H9 (cell line): ENCODE results near the gene RNF126. TPM values are rescaled to one million over a fixed set of nuclear protein-coding genes. Genes with fewer than 3 reads are reported as not detected.

Experiments used
- DNase-seq: peaks from one replicate; pipeline ENCODE4 v3.0.0-alpha.2; 2017
- H2AFZ ChIP-seq: one replicate; pipeline ENCODE4 v1.6.1; 2013; ENCODE audit warnings: mild to moderate bottlenecking, low read length, control low read depth, moderate library complexity
- H2AK5ac ChIP-seq: 2 replicates; pipeline ENCODE4 v1.6.1; 2013; ENCODE audit warnings: low read length, control low read depth, mixed read lengths; ENCODE audit not compliant: insufficient read length
- H2BK120ac ChIP-seq: one replicate; pipeline ENCODE4 v1.6.1; 2013; ENCODE audit warnings: low read depth, mild to moderate bottlenecking, low read length, control low read depth, inconsistent platforms; ENCODE audit not compliant: poor library complexity, severe bottlenecking
- H2BK12ac ChIP-seq: 2 replicates; pipeline ENCODE4 v1.6.1; 2013; ENCODE audit warnings: low read length, control low read depth, mixed read lengths, low read depth; ENCODE audit not compliant: insufficient read length
- H2BK15ac ChIP-seq: 2 replicates; pipeline ENCODE4 v1.6.1; 2013; ENCODE audit warnings: low read depth, low read length, control low read depth
- H2BK20ac ChIP-seq: one replicate; pipeline ENCODE4 v1.6.1; 2013; ENCODE audit warnings: low read depth, mild to moderate bottlenecking, low read length, control low read depth, inconsistent platforms; ENCODE audit not compliant: poor library complexity, severe bottlenecking
- H2BK5ac ChIP-seq: 2 replicates; pipeline ENCODE4 v1.6.1; 2013; ENCODE audit warnings: low read length, control low read depth, mixed read lengths; ENCODE audit not compliant: insufficient read length
- H3K14ac ChIP-seq: 2 replicates; pipeline ENCODE4 v1.6.1; 2013; ENCODE audit warnings: low read length, control low read depth; ENCODE audit not compliant: insufficient read depth
- H3K18ac ChIP-seq: 2 replicates; pipeline ENCODE4 v1.6.1; 2013; ENCODE audit warnings: low read depth, mild to moderate bottlenecking, mixed read lengths, low read length, control low read depth; ENCODE audit not compliant: insufficient read length
- H3K23ac ChIP-seq: 2 replicates; pipeline ENCODE4 v1.6.1; 2013; ENCODE audit warnings: low read length, control low read depth, mixed read lengths, low read depth; ENCODE audit not compliant: insufficient read length
- H3K23me2 ChIP-seq: 2 replicates; pipeline ENCODE4 v1.6.1; 2013; ENCODE audit warnings: low read depth, mild to moderate bottlenecking, mixed read lengths, low read length, control low read depth; ENCODE audit not compliant: insufficient read length, poor library complexity, severe bottlenecking
- H3K27ac ChIP-seq: 2 replicates; pipeline ENCODE4 v1.5.1; 2013; ENCODE audit warnings: low read length, control low read depth, mixed read lengths, low read depth; ENCODE audit not compliant: insufficient read length
- H3K27me3 ChIP-seq: 2 replicates; pipeline ENCODE4 v1.6.1; 2013; ENCODE audit warnings: low read length, control low read depth, inconsistent platforms; ENCODE audit not compliant: insufficient read depth
- H3K4ac ChIP-seq: 2 replicates; pipeline ENCODE4 v1.6.1; 2013; ENCODE audit warnings: low read depth, mild to moderate bottlenecking, control low read depth, inconsistent platforms, low read length, moderate library complexity
- H3K4me1 ChIP-seq: 2 replicates; pipeline ENCODE4 v1.6.1; 2013; ENCODE audit warnings: low read length, control low read depth, inconsistent platforms; ENCODE audit not compliant: insufficient read depth
- H3K4me2 ChIP-seq: 2 replicates; pipeline ENCODE4 v1.6.1; 2013; ENCODE audit warnings: low read length, control low read depth, mixed read lengths; ENCODE audit not compliant: insufficient read length, insufficient read depth
- H3K56ac ChIP-seq: 2 replicates; pipeline ENCODE4 v1.6.1; 2013; ENCODE audit warnings: low read depth, mild to moderate bottlenecking, mixed read lengths, low read length, control low read depth; ENCODE audit not compliant: insufficient read length
- H3K79me1 ChIP-seq: 2 replicates; pipeline ENCODE4 v1.6.1; 2013; ENCODE audit warnings: low read depth, mild to moderate bottlenecking, moderate library complexity, low read length, control low read depth, inconsistent platforms; ENCODE audit not compliant: insufficient read depth, poor library complexity, severe bottlenecking
- H3K79me2 ChIP-seq: 2 replicates; pipeline ENCODE4 v1.6.1; 2013; ENCODE audit warnings: low read length, control low read depth, inconsistent platforms; ENCODE audit not compliant: insufficient read depth
- H3K9ac ChIP-seq: 2 replicates; pipeline ENCODE4 v1.6.1; 2013; ENCODE audit warnings: low read length, control low read depth, mixed read lengths; ENCODE audit not compliant: insufficient read length; ENCODE audit errors: extremely low read depth
- H3K9me3 ChIP-seq: one replicate; pipeline ENCODE4 v1.6.1; 2013; ENCODE audit warnings: low read depth, low read length, inconsistent platforms; ENCODE audit not compliant: control insufficient read depth
- H3T11ph ChIP-seq: one replicate; pipeline ENCODE4 v1.6.1; 2013; ENCODE audit warnings: mild to moderate bottlenecking, low read length, control low read depth, inconsistent platforms
- H4K20me1 ChIP-seq: one replicate; pipeline ENCODE4 v1.6.1; 2013; ENCODE audit not compliant: control insufficient read depth, insufficient read length, insufficient read depth
- H4K5ac ChIP-seq: 2 replicates; pipeline ENCODE4 v1.6.1; 2013; ENCODE audit warnings: low read depth, mild to moderate bottlenecking, mixed read lengths, low read length, control low read depth; ENCODE audit not compliant: insufficient read length
- H4K8ac ChIP-seq: replicated peaks from 2 replicates; pipeline ENCODE4 v1.6.1; 2013; ENCODE audit warnings: low read length, control low read depth, mixed read lengths, low read depth; ENCODE audit not compliant: insufficient read length
- H4K91ac ChIP-seq: 2 replicates; pipeline ENCODE4 v1.6.1; 2013; ENCODE audit warnings: low read depth, mild to moderate bottlenecking, moderate library complexity, mixed read lengths, low read length, control low read depth; ENCODE audit not compliant: insufficient read length
- H3K27ac Mint-ChIP-seq, 3 experiments: 2 replicates in 2 of 3; 3 replicates in 1 of 3; pipeline ENCODE4 v1.8.0; 2020 to 2021; ENCODE audit warnings: mixed read lengths in 3 of 3, mild to moderate bottlenecking in 1 of 3, moderate library complexity in 1 of 3
- H3K27me3 Mint-ChIP-seq: 2 replicates; pipeline ENCODE4 v1.8.0; 2021; ENCODE audit warnings: low read depth, mild to moderate bottlenecking, moderate library complexity, mixed read lengths
- H3K36me3 Mint-ChIP-seq, 3 experiments: 2 replicates in 2 of 3; 3 replicates in 1 of 3; pipeline ENCODE4 v1.8.0; 2020 to 2021; ENCODE audit warnings: low read depth in 3 of 3, mixed read lengths in 3 of 3; ENCODE audit not compliant: insufficient read depth in 1 of 3
- H3K4me1 Mint-ChIP-seq, 2 experiments: 2 replicates each; pipeline ENCODE4 v1.8.0; 2020; ENCODE audit warnings: mixed read lengths in 2 of 2
- H3K4me3 Mint-ChIP-seq, 2 experiments: 2 replicates in 1 of 2; 3 replicates in 1 of 2; pipeline ENCODE4 v1.8.0; 2020 to 2021; ENCODE audit warnings: mild to moderate bottlenecking in 2 of 2, mixed read lengths in 2 of 2, moderate library complexity in 1 of 2
- H3K9me3 Mint-ChIP-seq, 2 experiments: 2 replicates in 1 of 2; 3 replicates in 1 of 2; pipeline ENCODE4 v1.8.0; 2020; ENCODE audit warnings: mild to moderate bottlenecking in 2 of 2, mixed read lengths in 2 of 2, moderate library complexity in 1 of 2
- CTCF ChIP-seq: fragments of 200-600 bp; sonication (generic); conservative IDR thresholded peaks from 3 replicates; pipeline ENCODE4 v1.8.0; 2021; ENCODE audit warnings: antibody characterized with exemption, mild to moderate bottlenecking
- WGBS: extraction: QIAGEN DNeasy Blood & Tissue Kit; methylation state at CpG from one replicate; pipeline ENCODE4 v1.1.7; 2013; ENCODE audit warnings: missing lambda C conversion rate, low lambda C conversion rate, mixed read lengths; ENCODE audit not compliant: insufficient read length; ENCODE audit errors: extremely low coverage; 5-methylcytosine and 5-hydroxymethylcytosine counted together
- total RNA-seq: library from RNA; stranded (reverse); gene quantifications from 2 replicates; pipeline ENCODE4 v1.2.1, GENCODE V29; 2021

RNF126 gene
- total RNA-seq, 1 experiment from 2014 or later, result 81.9 TPM

GRCh38 chr19:656751-657559 lies 6.1 kb downstream of the RNF126 start:
- Histone ChIP-seq H2BK12ac (no peak overlapping the region), H3K79me2 (peaks cover 77% of the 10 kb centered on the region), H4K8ac (no peak overlapping the region), H3K23ac (no peak overlapping the region), H2BK20ac (no peak overlapping the region), H2BK120ac (no peak overlapping the region), H3K14ac (no peak overlapping the region; the same call in 1 of the 2 replicates), H4K20me1 (peaks cover 15% of the 10 kb centered on the region), H3K27me3 (no peaks in the 10 kb centered on the region), H3K9me3 (no peaks in the 10 kb centered on the region), H3K56ac (no peak overlapping the region), H3K79me1 (peaks cover 12% of the 10 kb centered on the region), H3K23me2 (peaks cover 1% of the 10 kb centered on the region), H3K9ac (no peak overlapping the region), H2BK5ac (no peak overlapping the region), H3K4ac (no peak overlapping the region), H4K91ac (no peak overlapping the region), H3K4me1 (no peaks in the 10 kb centered on the region; the same call in 1 of the 2 replicates), H3K18ac (no peak overlapping the region), H3T11ph (no peak overlapping the region), H3K4me2 (no peak overlapping the region), H2AK5ac (no peak overlapping the region), H3K27ac (no peak overlapping the region), H2BK15ac (no peak overlapping the region), H2AFZ (no peak overlapping the region), H4K5ac (no peak overlapping the region)
- Mint-ChIP-seq H3K4me1 (peaks cover 13 to 17% of the 10 kb centered on the region in 2 experiments), H3K27ac (peak overlapping the region; percentile 16 to 94 (median 44); a peak in 4 of 7 replicates), H3K9me3 (no peaks in the 10 kb centered on the region; a peak in 2 of 5 replicates), H3K36me3 (peaks cover 3 to 16% (median 10%) of the 10 kb centered on the region in 3 experiments; a peak in 6 of 7 replicates), H3K27me3 (no peaks in the 10 kb centered on the region; the same call in 1 of the 2 replicates), H3K4me3 (no peak overlapping the region; a peak in 1 of 5 replicates)
- TF ChIP-seq CTCF, result no peak
- WGBS, result no CpG with 5 or more reads among the region's 43 CpGs
- no peak for DNase-seq
